Activated naive CD8-positive, alpha-beta T cell (primary cell): ENCODE results near the gene SBNO1.
A peak's percentile ranks its signal among the peaks of the same experiment; 100 is the strongest.
"Not testable (repeated sequence)": the region's sequence is repeated elsewhere in the genome, so short reads cannot be mapped to it uniquely, and the experiment has no call there.

Experiments
- H3K27ac Mint-ChIP-seq: one replicate; pipeline ENCODE4 v1.8.0; 2021; ENCODE audit warnings: mixed read lengths
- H3K27me3 Mint-ChIP-seq: one replicate; pipeline ENCODE4 v1.8.0; 2021; ENCODE audit warnings: mixed read lengths
- H3K36me3 Mint-ChIP-seq: one replicate; pipeline ENCODE4 v1.8.0; 2021; ENCODE audit warnings: mixed read lengths
- H3K4me1 Mint-ChIP-seq: one replicate; pipeline ENCODE4 v1.8.0; 2021; ENCODE audit warnings: low read depth, mixed read lengths
- H3K4me3 Mint-ChIP-seq: one replicate; pipeline ENCODE4 v1.8.0; 2021; ENCODE audit warnings: mild to moderate bottlenecking, mixed read lengths
- H3K9me3 Mint-ChIP-seq: one replicate; pipeline ENCODE4 v1.8.0; 2021; ENCODE audit warnings: low read depth, mixed read lengths

The SBNO1 gene

DNA sequence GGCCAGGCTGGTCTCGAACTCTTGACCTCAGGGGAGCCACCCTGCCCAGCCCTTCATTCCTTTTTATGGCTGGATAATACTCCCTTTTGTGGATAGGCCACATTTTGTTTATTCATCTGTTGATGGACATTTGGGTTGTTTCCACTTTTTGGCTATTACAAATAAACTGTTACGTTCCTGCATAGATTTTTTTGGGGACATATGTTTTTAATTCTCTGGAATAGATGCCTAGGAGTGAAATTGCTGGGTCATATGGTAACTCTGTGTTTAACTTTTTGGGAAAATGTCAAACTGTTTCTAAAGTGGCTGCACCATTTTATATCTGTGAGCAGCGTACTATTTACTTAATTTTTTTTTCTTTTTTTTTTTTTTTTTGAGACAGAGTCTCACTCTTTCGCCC, 29.1 kb upstream of the SBNO1 start:
- Mint-ChIP-seq H3K4me1 (peaks cover 18% of the 10 kb centered on the region), H3K36me3 (peaks cover 3% of the 10 kb centered on the region), H3K4me3 (no peak overlapping the region), H3K9me3 (no peaks in the 10 kb centered on the region), H3K27me3 (no peaks in the 10 kb centered on the region), H3K27ac (no peak overlapping the region)

GRCh38 chr12:123391546-123392343, 27.1 kb upstream of the SBNO1 start:
- peaks cover 3% of the 10 kb centered on the region for H3K36me3 Mint-ChIP-seq
- peak overlapping the region; percentile 86 for H3K4me3 Mint-ChIP-seq
- H3K27ac Mint-ChIP-seq, result no peak overlapping the region
- no peaks in the 10 kb centered on the region for H3K9me3 Mint-ChIP-seq
- H3K4me1 Mint-ChIP-seq, result peaks cover 33% of the 10 kb centered on the region
- no peaks in the 10 kb centered on the region for H3K27me3 Mint-ChIP-seq

GRCh38 chr12:123390498-123391426, 26.1 kb upstream of the SBNO1 start:
- Mint-ChIP-seq H3K27ac (peak overlapping the region; percentile 79), H3K36me3 (peaks cover 3% of the 10 kb centered on the region), H3K27me3 (no peaks in the 10 kb centered on the region), H3K4me3 (peak overlapping the region; percentile 86), H3K9me3 (no peaks in the 10 kb centered on the region), H3K4me1 (peaks cover 33% of the 10 kb centered on the region)

- Mint-ChIP-seq H3K27ac (peak overlapping the region; percentile 58), H3K27me3 (no peaks in the 10 kb centered on the region), H3K36me3 (peaks cover 2% of the 10 kb centered on the region), H3K4me1 (peaks cover 30% of the 10 kb centered on the region), H3K4me3 (peak overlapping the region; percentile 86), H3K9me3 (no peaks in the 10 kb centered on the region)
Observed at GRCh38 chr12:123389560-123390351, 25.1 kb upstream of the SBNO1 start.

- H3K9me3 Mint-ChIP-seq, result no peaks in the 10 kb centered on the region
- H3K27me3 Mint-ChIP-seq, result no peaks in the 10 kb centered on the region
- no peak overlapping the region for H3K27ac Mint-ChIP-seq
- no peak overlapping the region for H3K4me3 Mint-ChIP-seq
- peaks cover 30% of the 10 kb centered on the region for H3K4me1 Mint-ChIP-seq
- no peaks in the 10 kb centered on the region for H3K36me3 Mint-ChIP-seq
Observed at GRCh38 chr12:123388951-123389559, 24.4 kb upstream of the SBNO1 start.

GRCh38 chr12:123388177-123388950, 23.7 kb upstream of the SBNO1 start:
- Mint-ChIP-seq H3K27ac (peak overlapping the region; percentile 83), H3K36me3 (no peaks in the 10 kb centered on the region), H3K27me3 (no peaks in the 10 kb centered on the region), H3K4me1 (peaks cover 32% of the 10 kb centered on the region), H3K9me3 (no peaks in the 10 kb centered on the region), H3K4me3 (peak overlapping the region; percentile 88)

DNA sequence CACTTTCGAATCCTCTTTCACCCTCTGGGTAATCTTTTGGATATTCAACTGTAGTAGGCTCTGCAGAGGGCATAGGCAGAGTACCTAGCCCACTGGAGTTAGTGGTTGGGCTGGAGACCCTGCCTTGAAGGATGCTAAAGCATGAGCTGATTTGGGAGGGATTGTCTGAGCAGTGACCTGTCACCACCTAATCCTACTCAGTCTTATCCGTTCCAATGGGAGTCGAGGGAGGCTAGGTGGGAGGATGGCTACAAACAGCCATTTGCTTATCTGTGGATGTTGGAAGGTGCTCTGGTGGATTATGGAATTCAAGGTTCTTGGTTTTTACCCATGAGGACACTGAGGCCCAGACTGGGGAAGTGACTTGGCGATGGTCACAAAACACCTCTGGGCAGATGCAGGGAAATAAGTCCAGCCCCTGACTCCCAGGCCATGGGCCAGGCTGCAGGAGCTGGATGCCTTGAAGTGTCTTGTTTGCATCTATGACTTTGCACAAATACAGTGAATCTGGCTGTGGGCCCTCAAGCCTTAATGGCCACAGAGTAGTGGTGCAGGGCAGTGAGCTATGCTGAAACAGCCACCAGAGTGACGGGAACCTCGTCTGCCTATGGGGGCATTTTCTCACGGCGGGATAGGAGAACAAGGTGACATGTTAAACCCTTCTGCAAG, 23.0 kb upstream of the SBNO1 start:
- no peaks in the 10 kb centered on the region for H3K36me3 Mint-ChIP-seq
- no peaks in the 10 kb centered on the region for H3K27me3 Mint-ChIP-seq
- H3K4me3 Mint-ChIP-seq, result peak overlapping the region; percentile 88
- H3K27ac Mint-ChIP-seq, result peak overlapping the region; percentile 83
- H3K9me3 Mint-ChIP-seq, result no peaks in the 10 kb centered on the region
- peaks cover 32% of the 10 kb centered on the region for H3K4me1 Mint-ChIP-seq

- H3K27me3 Mint-ChIP-seq, result not testable (repeated sequence)
Observed at GRCh38 chr12:123385536-123385935, 20.9 kb upstream of the SBNO1 start.

GRCh38 chr12:123384994-123385376, 20.3 kb upstream of the SBNO1 start:
- Mint-ChIP-seq H3K9me3 (no peaks in the 10 kb centered on the region), H3K4me3 (peak overlapping the region; percentile 89), H3K27ac (no peak overlapping the region), H3K27me3 (no peaks in the 10 kb centered on the region), H3K36me3 (no peaks in the 10 kb centered on the region), H3K4me1 (peaks cover 19% of the 10 kb centered on the region)

More at GRCh38 chr12:123385536-123385935, 20.9 kb upstream of the SBNO1 start:
- H3K27ac Mint-ChIP-seq, H3K4me3 Mint-ChIP-seq, H3K9me3 Mint-ChIP-seq, H3K36me3 Mint-ChIP-seq: not testable (repeated sequence)
- H3K4me1 Mint-ChIP-seq, result peaks cover 23% of the 10 kb centered on the region

GRCh38 chr12:123384318-123384993, 19.8 kb upstream of the SBNO1 start:
- Mint-ChIP-seq H3K27ac (no peak overlapping the region), H3K9me3 (no peaks in the 10 kb centered on the region), H3K4me3 (peak overlapping the region; percentile 89), H3K36me3 (no peaks in the 10 kb centered on the region), H3K4me1 (peaks cover 17% of the 10 kb centered on the region), H3K27me3 (no peaks in the 10 kb centered on the region)

- Mint-ChIP-seq H3K27ac (no peak overlapping the region), H3K9me3 (no peaks in the 10 kb centered on the region), H3K4me1 (peaks cover 9% of the 10 kb centered on the region), H3K36me3 (no peaks in the 10 kb centered on the region), H3K27me3 (no peaks in the 10 kb centered on the region), H3K4me3 (peak overlapping the region; percentile 60)
Observed at GRCh38 chr12:123382684-123383083, 18.0 kb upstream of the SBNO1 start.

DNA sequence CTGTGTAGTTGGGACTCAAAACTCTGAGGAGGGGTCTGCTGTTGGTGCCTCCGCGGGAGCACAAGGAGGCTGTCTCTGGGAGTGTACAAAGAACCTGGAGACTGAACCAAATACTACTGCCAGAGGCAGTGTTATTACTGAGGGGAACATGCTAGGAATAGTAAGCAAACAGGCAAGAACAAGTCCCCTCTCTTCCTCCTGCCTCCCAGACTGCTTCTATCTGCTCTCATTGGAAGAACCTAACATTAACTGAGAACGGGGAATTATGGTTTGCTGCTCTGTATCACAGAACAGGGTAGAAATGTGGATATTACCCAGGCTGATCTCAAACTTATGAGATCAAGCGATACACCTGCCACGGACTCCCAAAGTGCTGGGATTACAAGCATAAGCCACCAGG, 14.7 kb upstream of the SBNO1 start:
- no peak overlapping the region for H3K27ac Mint-ChIP-seq
- H3K36me3 Mint-ChIP-seq, result no peaks in the 10 kb centered on the region
- H3K4me3 Mint-ChIP-seq, result no peak overlapping the region
- peaks cover 2% of the 10 kb centered on the region for H3K4me1 Mint-ChIP-seq
- no peaks in the 10 kb centered on the region for H3K27me3 Mint-ChIP-seq
- H3K9me3 Mint-ChIP-seq, result no peaks in the 10 kb centered on the region

DNA sequence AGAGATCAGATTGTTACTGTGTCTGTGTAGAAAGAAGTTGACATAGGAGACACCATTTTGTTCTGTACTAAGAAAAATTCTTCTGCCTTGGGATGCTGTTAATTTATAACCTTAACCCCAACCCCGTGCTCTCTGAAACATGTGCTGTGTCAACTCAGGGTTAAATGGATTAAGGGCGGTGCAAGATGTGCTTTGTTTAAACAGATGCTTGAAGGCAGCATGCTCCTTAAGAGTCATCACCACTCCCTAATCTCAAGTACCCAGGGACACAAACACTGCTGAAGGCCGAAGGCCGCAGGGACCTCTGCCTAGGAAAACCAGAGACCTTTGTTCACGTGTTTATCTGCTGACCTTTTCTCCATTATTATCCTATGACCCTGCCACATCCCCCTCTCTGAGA, 7.8 kb upstream of the SBNO1 start:
- not testable (repeated sequence) for H3K36me3 Mint-ChIP-seq, H3K27me3 Mint-ChIP-seq, H3K4me1 Mint-ChIP-seq, H3K9me3 Mint-ChIP-seq, H3K27ac Mint-ChIP-seq, H3K4me3 Mint-ChIP-seq
